ENCODE measurements around the gene PCAT7.

The PCAT7 gene

GRCh38 chr9:94606646-94607422 lies 52.0 kb downstream of the PCAT7 start:
- no peak for TF ChIP-seq TAF1 (IDR thresholded peaks at IDR 0.05; ENCODE audit: low read depth)
- no peak for TF ChIP-seq REST (IDR thresholded peaks at IDR 0.05; ENCODE audit: low read depth)
- TF ChIP-seq CREB1 (IDR thresholded peaks at IDR 0.05; ENCODE audit: low read depth) = no peak
- no peak for TF ChIP-seq NFIC (IDR thresholded peaks at IDR 0.05)
- no peak for TF ChIP-seq FOXM1 (IDR thresholded peaks at IDR 0.05; ENCODE audit: borderline replicate concordance, low read depth)
- no peak for TF ChIP-seq EP300 (IDR thresholded peaks at IDR 0.05; ENCODE audit: borderline replicate concordance)
- TF ChIP-seq YY1 (IDR thresholded peaks at IDR 0.05; ENCODE audit: low read depth) = no peak
- TF ChIP-seq USF1 (IDR thresholded peaks at IDR 0.05) = no peak
- TF ChIP-seq CEBPB (IDR thresholded peaks at IDR 0.05) = no peak
- TF ChIP-seq TCF12 (IDR thresholded peaks at IDR 0.05; ENCODE audit: low read depth) = no peak
- TF ChIP-seq EGR1 (IDR thresholded peaks at IDR 0.05) = no peak
- no peak for TF ChIP-seq MAX (IDR thresholded peaks at IDR 0.05)
- TF ChIP-seq RAD21 (IDR thresholded peaks at IDR 0.05; ENCODE audit: low read depth) = no peak
- no peak for TF ChIP-seq TEAD4 (IDR thresholded peaks at IDR 0.05)

- TF ChIP-seq EP300 (IDR thresholded peaks at IDR 0.05; ENCODE audit: borderline replicate concordance) (no peak), USF1 (IDR thresholded peaks at IDR 0.05) (no peak), YY1 (IDR thresholded peaks at IDR 0.05; ENCODE audit: low read depth) (no peak), RAD21 (IDR thresholded peaks at IDR 0.05; ENCODE audit: low read depth) (no peak), NFIC (IDR thresholded peaks at IDR 0.05) (no peak), MAX (IDR thresholded peaks at IDR 0.05) (no peak), FOXM1 (IDR thresholded peaks at IDR 0.05; ENCODE audit: borderline replicate concordance, low read depth) (no peak), ZBTB7A (IDR thresholded peaks at IDR 0.05; ENCODE audit: low read depth) (no peak), TEAD4 (IDR thresholded peaks at IDR 0.05) (no peak), CREB1 (IDR thresholded peaks at IDR 0.05; ENCODE audit: low read depth) (no peak), TAF1 (IDR thresholded peaks at IDR 0.05; ENCODE audit: low read depth) (no peak), CEBPB (IDR thresholded peaks at IDR 0.05) (no peak), TCF12 (IDR thresholded peaks at IDR 0.05; ENCODE audit: low read depth) (no peak), EGR1 (IDR thresholded peaks at IDR 0.05) (no peak), REST (IDR thresholded peaks at IDR 0.05; ENCODE audit: low read depth) (no peak)
These were observed 52.5 kb downstream of the PCAT7 start for GRCh38 chr9:94607423-94607691.

- no peak for TF ChIP-seq MAX (IDR thresholded peaks at IDR 0.05)
- TF ChIP-seq TEAD4 (IDR thresholded peaks at IDR 0.05) = no peak
- TF ChIP-seq RAD21 (IDR thresholded peaks at IDR 0.05; ENCODE audit: low read depth) = no peak
- TF ChIP-seq FOXM1 (IDR thresholded peaks at IDR 0.05; ENCODE audit: borderline replicate concordance, low read depth) = no peak
- no peak for TF ChIP-seq NFIC (IDR thresholded peaks at IDR 0.05)
- no peak for TF ChIP-seq USF1 (IDR thresholded peaks at IDR 0.05)
- TF ChIP-seq CREB1 (IDR thresholded peaks at IDR 0.05; ENCODE audit: low read depth) = no peak
- TF ChIP-seq EGR1 (IDR thresholded peaks at IDR 0.05) = no peak
- TF ChIP-seq ZBTB7A (IDR thresholded peaks at IDR 0.05; ENCODE audit: low read depth) = no peak
- TF ChIP-seq EP300 (IDR thresholded peaks at IDR 0.05; ENCODE audit: borderline replicate concordance) = no peak
- TF ChIP-seq TAF1 (IDR thresholded peaks at IDR 0.05; ENCODE audit: low read depth) = no peak
- no peak for TF ChIP-seq TCF12 (IDR thresholded peaks at IDR 0.05; ENCODE audit: low read depth)
- TF ChIP-seq REST (IDR thresholded peaks at IDR 0.05; ENCODE audit: low read depth) = no peak
- TF ChIP-seq CEBPB (IDR thresholded peaks at IDR 0.05) = no peak
- no peak for TF ChIP-seq YY1 (IDR thresholded peaks at IDR 0.05; ENCODE audit: low read depth)
These were observed 55.3 kb downstream of the PCAT7 start for GRCh38 chr9:94610181-94610606.
